Mucosa of rectum (tissue), 2 donors: Measurements from ENCODE around the gene ADRB1.

Experiments
- H3K27ac ChIP-seq, 2 donors: one replicate each; pipeline ENCODE4 v1.7.0; 2013; ENCODE audit warnings: inconsistent platforms in 2 of 2, low read depth in 2 of 2, low read length in 2 of 2
- H3K27me3 ChIP-seq, 2 donors: one replicate each; pipeline ENCODE4 v1.7.0; 2013; ENCODE audit warnings: low read length in 2 of 2; ENCODE audit not compliant: control insufficient read depth in 2 of 2, insufficient read depth in 2 of 2
- H3K36me3 ChIP-seq, 2 donors: one replicate each; pipeline ENCODE4 v1.7.0; 2013; ENCODE audit warnings: low read length in 2 of 2; ENCODE audit not compliant: control insufficient read depth in 2 of 2, insufficient read depth in 2 of 2
- H3K4me1 ChIP-seq, 2 donors: one replicate each; pipeline ENCODE4 v1.7.0; 2013; ENCODE audit warnings: low read length in 2 of 2, mild to moderate bottlenecking in 1 of 2; ENCODE audit not compliant: control insufficient read depth in 2 of 2, insufficient read depth in 2 of 2
- H3K4me3 ChIP-seq, 2 donors: one replicate each; pipeline ENCODE4 v1.7.0; 2013; ENCODE audit warnings: low read length in 2 of 2
- H3K9ac ChIP-seq, 2 donors: one replicate each; pipeline ENCODE4 v1.7.0; 2013; ENCODE audit warnings: low read length in 2 of 2, low read depth in 1 of 2, mild to moderate bottlenecking in 1 of 2
- H3K9me3 ChIP-seq, 2 donors: one replicate each; pipeline ENCODE4 v1.7.0; 2013; ENCODE audit warnings: low read length in 2 of 2; ENCODE audit not compliant: control insufficient read depth in 2 of 2
- donor health status: healthy.
- donor health status: Normal muscosa, but diverticular disease.

ADRB1 gene

GRCh38 chr10:114051714-114052113, 8.0 kb downstream of the ADRB1 start:
- Histone ChIP-seq H3K9ac (no peak overlapping the region), H3K9me3 (no peaks in the 10 kb centered on the region), H3K4me1 (no peaks in the 10 kb centered on the region), H3K27ac (no peak overlapping the region), H3K4me3 (no peak overlapping the region), H3K27me3 (peaks cover 0 to under 1% of the 10 kb centered on the region in 2 donors), H3K36me3 (no peaks in the 10 kb centered on the region)

GRCh38 chr10:114052255-114052654, 8.6 kb downstream of the ADRB1 start:
- Histone ChIP-seq H3K9ac (no peak overlapping the region), H3K36me3 (no peaks in the 10 kb centered on the region), H3K27me3 (no peaks in the 10 kb centered on the region), H3K27ac (no peak overlapping the region), H3K4me1 (no peaks in the 10 kb centered on the region), H3K4me3 (no peak overlapping the region), H3K9me3 (no peaks in the 10 kb centered on the region)

- Histone ChIP-seq H3K9me3 (no peaks in the 10 kb centered on the region), H3K4me3 (no peak overlapping the region), H3K36me3 (no peaks in the 10 kb centered on the region), H3K4me1 (no peaks in the 10 kb centered on the region), H3K9ac (no peak overlapping the region), H3K27ac (no peak overlapping the region), H3K27me3 (no peaks in the 10 kb centered on the region)
Observed at GRCh38 chr10:114053946-114054345, 10.3 kb downstream of the ADRB1 start.

- Histone ChIP-seq H3K4me1 (no peaks in the 10 kb centered on the region), H3K4me3 (no peak overlapping the region), H3K27me3 (no peaks in the 10 kb centered on the region), H3K27ac (no peak overlapping the region), H3K36me3 (no peaks in the 10 kb centered on the region), H3K9ac (no peak overlapping the region), H3K9me3 (no peaks in the 10 kb centered on the region)
Observed at GRCh38 chr10:114057855-114058254, 14.2 kb downstream of the ADRB1 start.

- H3K27me3 ChIP-seq = no peaks in the 10 kb centered on the region
- no peak overlapping the region for H3K9ac ChIP-seq
- H3K9me3 ChIP-seq = no peaks in the 10 kb centered on the region
- no peak overlapping the region for H3K4me3 ChIP-seq
- H3K36me3 ChIP-seq = no peaks in the 10 kb centered on the region
- no peaks in the 10 kb centered on the region for H3K4me1 ChIP-seq
- H3K27ac ChIP-seq = no peak overlapping the region
Observed at GRCh38 chr10:114058297-114058696, 14.6 kb downstream of the ADRB1 start.

GRCh38 chr10:114059561-114059960, 15.9 kb downstream of the ADRB1 start:
- no peak overlapping the region for H3K4me3 ChIP-seq
- H3K4me1 ChIP-seq = no peaks in the 10 kb centered on the region
- H3K27ac ChIP-seq = no peak overlapping the region
- no peak overlapping the region for H3K9ac ChIP-seq
- no peaks in the 10 kb centered on the region for H3K9me3 ChIP-seq
- H3K36me3 ChIP-seq = no peaks in the 10 kb centered on the region
- no peaks in the 10 kb centered on the region for H3K27me3 ChIP-seq

- no peaks in the 10 kb centered on the region for H3K27me3 ChIP-seq
- no peak overlapping the region for H3K9ac ChIP-seq
- no peak overlapping the region for H3K4me3 ChIP-seq
- no peak overlapping the region for H3K27ac ChIP-seq
- no peaks in the 10 kb centered on the region for H3K9me3 ChIP-seq
- H3K36me3 ChIP-seq = no peaks in the 10 kb centered on the region
- H3K4me1 ChIP-seq = no peaks in the 10 kb centered on the region
Observed at GRCh38 chr10:114060456-114060855, 16.8 kb downstream of the ADRB1 start.

GRCh38 chr10:114061148-114061547, 17.5 kb downstream of the ADRB1 start:
- Histone ChIP-seq H3K36me3 (no peaks in the 10 kb centered on the region), H3K9ac (no peak overlapping the region), H3K27me3 (no peaks in the 10 kb centered on the region), H3K4me3 (no peak overlapping the region), H3K9me3 (no peaks in the 10 kb centered on the region), H3K27ac (no peak overlapping the region), H3K4me1 (no peaks in the 10 kb centered on the region)

GRCh38 chr10:114061789-114062188, 18.1 kb downstream of the ADRB1 start:
- no peaks in the 10 kb centered on the region for H3K4me1 ChIP-seq
- H3K9ac ChIP-seq = no peak overlapping the region
- H3K27me3 ChIP-seq = no peaks in the 10 kb centered on the region
- H3K4me3 ChIP-seq = no peak overlapping the region
- H3K27ac ChIP-seq = no peak overlapping the region
- no peaks in the 10 kb centered on the region for H3K9me3 ChIP-seq
- H3K36me3 ChIP-seq = no peaks in the 10 kb centered on the region

- no peaks in the 10 kb centered on the region for H3K9me3 ChIP-seq
- H3K4me3 ChIP-seq = no peak overlapping the region
- H3K27me3 ChIP-seq = no peaks in the 10 kb centered on the region
- H3K36me3 ChIP-seq = no peaks in the 10 kb centered on the region
- H3K27ac ChIP-seq = no peak overlapping the region
- no peak overlapping the region for H3K9ac ChIP-seq
- no peaks in the 10 kb centered on the region for H3K4me1 ChIP-seq
Observed at GRCh38 chr10:114064151-114065048, 20.7 kb downstream of the ADRB1 start.
